ENCODE results near the gene TBC1D10A. TPM values are rescaled to one million over a fixed set of nuclear protein-coding genes. Genes with fewer than 3 reads are reported as not detected.

The TBC1D10A gene
- polyA plus RNA-seq, 1 donor (not counting 4 experiments of a cell fraction or from before 2014, with no cell fraction given) = 17.8 TPM

DNA sequence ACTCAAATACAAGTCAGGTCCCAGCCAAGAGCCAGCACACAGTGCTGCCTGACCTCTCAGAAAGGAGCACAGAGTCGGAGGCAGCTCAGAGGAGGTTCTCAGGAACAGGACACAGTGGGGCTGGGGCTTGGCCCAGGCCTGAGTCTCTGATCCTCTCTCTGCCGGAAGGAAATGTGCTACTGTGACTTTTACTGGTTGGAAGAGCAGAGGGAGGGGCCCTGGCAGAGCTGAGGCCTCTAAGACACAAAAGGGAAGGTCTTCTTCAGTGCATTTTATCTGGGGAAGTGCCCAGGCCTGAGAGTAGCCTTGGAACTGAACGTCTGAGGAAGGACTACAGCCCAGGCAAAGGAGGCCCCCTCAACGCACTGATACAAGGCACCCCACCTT, 21.2 kb downstream of the TBC1D10A start:
- Histone ChIP-seq H4K20me1 (ENCODE audit: control insufficient read depth, extremely low read depth, insufficient read depth, low read length) (peaks cover 3% of the 10 kb centered on the region), H3K9me3 (ENCODE audit: control insufficient read depth, low read depth, low read length) (no peaks in the 10 kb centered on the region), H3K36me3 (ENCODE audit: control insufficient read depth in 2 of 2, extremely low read depth in 1 of 2, insufficient read depth in 2 of 2, low read length in 2 of 2) (peaks cover 8 to 22% of the 10 kb centered on the region in 2 experiments), H2AFZ (ENCODE audit: control insufficient read depth, low read length) (no peak overlapping the region), H3K4me2 (ENCODE audit: control insufficient read depth, extremely low read depth, insufficient read depth, low read depth, low read length) (peak overlapping the region; percentile 60), H3K79me2 (ENCODE audit: control insufficient read depth, insufficient read depth, low read length) (peaks cover 40% of the 10 kb centered on the region), H3K4me3 (ENCODE audit: control insufficient read depth in 2 of 3, extremely low read depth in 1 of 3, insufficient read depth in 2 of 3, low read depth in 1 of 3, low read length in 3 of 3) (no peak overlapping the region), H3K9ac (ENCODE audit: control insufficient read depth, extremely low read depth, insufficient read depth, low read length) (peak overlapping the region; percentile 24), H3K9me1 (ENCODE audit: control insufficient read depth, extremely low read depth, insufficient read depth, low read length) (peaks cover 15% of the 10 kb centered on the region), H3K27ac (ENCODE audit: control insufficient read depth, insufficient read depth, low read length) (peak overlapping the region; percentile 66), H3K27me3 (ENCODE audit: control insufficient read depth, extremely low read depth, insufficient read depth, low read length) (no peaks in the 10 kb centered on the region), H3K4me1 (ENCODE audit: control insufficient read depth, extremely low read depth, insufficient read depth, low read length) (peaks cover 87% of the 10 kb centered on the region)
- TF ChIP-seq EZH2 (IDR thresholded peaks at IDR 0.05; ENCODE audit: low read length) = no peak
- dilution Hi-C loops (cut with MboI; ENCODE audit: extremely low pct_ligation_motif_present, low sequenced_read_pairs) = no loop called here
- DNase-seq (ENCODE audit: low read depth, low spot score) (no peak), FAIRE-seq (no peak)

DNA sequence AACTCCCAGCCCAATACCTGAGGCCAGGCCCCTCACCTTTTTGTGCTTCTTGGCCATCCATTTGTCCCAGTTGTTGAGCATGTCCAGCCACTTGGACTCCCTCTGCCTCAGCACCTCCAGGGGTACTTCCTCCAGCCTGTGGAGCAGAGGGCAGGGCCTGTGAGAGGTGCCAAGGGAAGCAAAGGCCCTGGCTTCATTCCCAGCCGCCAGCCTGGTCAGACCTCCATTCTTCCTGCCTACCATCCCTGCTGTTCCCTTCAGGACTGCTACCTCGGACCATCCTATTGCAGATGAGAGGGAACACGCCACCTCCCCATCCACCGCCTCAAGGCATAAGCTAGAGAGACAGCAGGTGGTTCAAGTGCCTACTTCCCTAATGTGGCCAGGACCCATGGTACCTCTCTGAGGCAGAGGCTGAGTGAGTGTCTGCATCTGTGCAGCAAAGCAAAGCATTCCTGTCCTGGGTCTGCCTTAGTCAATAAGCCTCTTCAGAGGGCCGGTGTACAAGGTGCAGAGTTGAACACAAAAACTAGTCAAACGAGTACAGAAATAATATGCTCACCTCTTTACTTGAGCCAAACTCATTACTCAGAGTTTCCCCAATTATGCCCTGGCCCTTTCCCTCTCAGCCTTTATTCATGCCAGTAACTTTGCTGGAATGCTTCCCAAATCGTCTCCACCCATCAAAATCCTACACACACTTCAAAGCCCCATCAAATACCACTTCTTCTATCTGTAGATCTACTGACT, 22.1 kb downstream of the TBC1D10A start:
- no peak for TF ChIP-seq EZH2 (IDR thresholded peaks at IDR 0.05; ENCODE audit: low read length)
- TF ChIP-seq, protein P1, sequence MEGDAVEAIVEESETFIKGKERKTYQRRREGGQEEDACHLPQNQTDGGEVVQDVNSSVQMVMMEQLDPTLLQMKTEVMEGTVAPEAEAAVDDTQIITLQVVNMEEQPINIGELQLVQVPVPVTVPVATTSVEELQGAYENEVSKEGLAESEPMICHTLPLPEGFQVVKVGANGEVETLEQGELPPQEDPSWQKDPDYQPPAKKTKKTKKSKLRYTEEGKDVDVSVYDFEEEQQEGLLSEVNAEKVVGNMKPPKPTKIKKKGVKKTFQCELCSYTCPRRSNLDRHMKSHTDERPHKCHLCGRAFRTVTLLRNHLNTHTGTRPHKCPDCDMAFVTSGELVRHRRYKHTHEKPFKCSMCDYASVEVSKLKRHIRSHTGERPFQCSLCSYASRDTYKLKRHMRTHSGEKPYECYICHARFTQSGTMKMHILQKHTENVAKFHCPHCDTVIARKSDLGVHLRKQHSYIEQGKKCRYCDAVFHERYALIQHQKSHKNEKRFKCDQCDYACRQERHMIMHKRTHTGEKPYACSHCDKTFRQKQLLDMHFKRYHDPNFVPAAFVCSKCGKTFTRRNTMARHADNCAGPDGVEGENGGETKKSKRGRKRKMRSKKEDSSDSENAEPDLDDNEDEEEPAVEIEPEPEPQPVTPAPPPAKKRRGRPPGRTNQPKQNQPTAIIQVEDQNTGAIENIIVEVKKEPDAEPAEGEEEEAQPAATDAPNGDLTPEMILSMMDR (optimal IDR thresholded peaks at IDR 0.05 in 1 of 3, IDR thresholded peaks at IDR 0.05 in 1 of 3, conservative IDR thresholded peaks at IDR 0.05 in 1 of 3; ENCODE audit: extremely low read depth in 1 of 3, insufficient read depth in 2 of 3, low read length in 3 of 3) = no peak
- no peak overlapping the region for H2AFZ ChIP-seq (ENCODE audit: control insufficient read depth, low read length)
- H3K27me3 ChIP-seq (ENCODE audit: control insufficient read depth, extremely low read depth, insufficient read depth, low read length) = no peaks in the 10 kb centered on the region
- FAIRE-seq (peak; percentile 99), DNase-seq (ENCODE audit: low read depth, low spot score) (no peak)
- peaks cover 15% of the 10 kb centered on the region for H3K9me1 ChIP-seq (ENCODE audit: control insufficient read depth, extremely low read depth, insufficient read depth, low read length)
- H3K36me3 ChIP-seq (ENCODE audit: control insufficient read depth in 2 of 2, extremely low read depth in 1 of 2, insufficient read depth in 2 of 2, low read length in 2 of 2) = peaks cover 11 to 27% of the 10 kb centered on the region in 2 experiments
- H3K9me3 ChIP-seq (ENCODE audit: control insufficient read depth, low read depth, low read length) = no peaks in the 10 kb centered on the region
- H4K20me1 ChIP-seq (ENCODE audit: control insufficient read depth, extremely low read depth, insufficient read depth, low read length) = peaks cover 3% of the 10 kb centered on the region
- H3K79me2 ChIP-seq (ENCODE audit: control insufficient read depth, insufficient read depth, low read length) = peaks cover 37% of the 10 kb centered on the region
- peak overlapping the region; percentile 24 for H3K9ac ChIP-seq (ENCODE audit: control insufficient read depth, extremely low read depth, insufficient read depth, low read length)
- peak overlapping the region in 1 of 3 experiments; percentile 21 for H3K4me3 ChIP-seq (ENCODE audit: control insufficient read depth in 2 of 3, extremely low read depth in 1 of 3, insufficient read depth in 2 of 3, low read depth in 1 of 3, low read length in 3 of 3)
- H3K4me2 ChIP-seq (ENCODE audit: control insufficient read depth, extremely low read depth, insufficient read depth, low read depth, low read length) = peak overlapping the region; percentile 60
- peaks cover 82% of the 10 kb centered on the region for H3K4me1 ChIP-seq (ENCODE audit: control insufficient read depth, extremely low read depth, insufficient read depth, low read length)
- H3K27ac ChIP-seq (ENCODE audit: control insufficient read depth, insufficient read depth, low read length) = peak overlapping the region; percentile 66
- dilution Hi-C loops (cut with MboI; ENCODE audit: extremely low pct_ligation_motif_present, low sequenced_read_pairs) = no loop called here

All from keratinocyte (primary cell).